PC-9 (cell line): ENCODE data around the gene ZBTB7C.

Experiments used
- CTCF ChIP-seq: fragments of 200-600 bp; sonication (generic); conservative IDR thresholded peaks from 2 replicates; pipeline ENCODE4 v1.6.1; 2017; ENCODE audit warnings: mixed run types, antibody characterized with exemption, mild to moderate bottlenecking, moderate library complexity
- EZH2 ChIP-seq: fragments of 200-600 bp; sonication (generic); IDR thresholded peaks from 2 replicates; pipeline ENCODE4 v1.8.0; 2017; ENCODE audit warnings: antibody characterized with exemption, low read depth

DNA sequence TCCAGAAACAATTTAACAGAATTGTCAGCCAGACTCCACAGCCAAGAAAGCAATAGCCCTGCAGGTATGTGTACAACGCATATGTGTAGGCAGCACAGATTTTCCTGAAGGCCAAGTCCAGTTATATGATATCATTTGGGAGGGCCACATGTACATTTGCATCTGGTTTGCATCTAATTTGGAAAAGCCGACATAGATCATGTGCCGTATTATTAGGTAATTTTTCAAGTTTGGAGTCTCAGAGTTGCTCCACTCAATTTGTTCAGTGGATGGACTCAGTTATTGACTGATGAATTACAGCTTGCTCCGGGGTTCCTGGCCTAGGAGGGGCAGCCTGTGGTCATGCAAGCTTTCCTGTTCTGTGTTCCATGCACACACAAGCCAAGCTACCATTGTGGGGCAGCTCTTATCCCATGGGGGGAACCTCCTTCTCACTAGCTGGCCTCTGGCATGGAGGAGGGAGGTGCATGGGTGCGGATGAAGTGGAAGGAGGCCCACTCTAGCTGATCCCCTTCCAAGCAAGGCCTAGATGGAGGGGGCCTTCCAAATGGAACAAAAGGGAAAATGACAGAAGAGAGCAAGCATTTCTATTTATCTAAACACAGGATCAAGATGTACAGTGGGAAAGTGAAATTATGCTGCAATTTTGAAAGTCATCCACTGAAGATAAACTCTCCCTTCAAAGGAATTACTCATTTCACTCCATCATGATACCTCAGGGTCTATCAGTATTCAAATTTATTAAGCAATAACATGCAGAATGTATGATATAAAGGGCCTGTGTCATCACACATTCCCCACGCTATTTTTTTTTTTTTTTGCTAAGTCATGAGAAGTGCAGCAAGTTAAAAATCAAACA, 276.2 kb downstream of the ZBTB7C start:
- TF ChIP-seq EZH2 (no peak), CTCF (no peak)
